ENCODE data around the gene MRPL2.
"Not testable (repeated sequence)": the region's sequence is repeated elsewhere in the genome, so short reads cannot be mapped to it uniquely, and the experiment has no call there.

MRPL2 gene

DNA sequence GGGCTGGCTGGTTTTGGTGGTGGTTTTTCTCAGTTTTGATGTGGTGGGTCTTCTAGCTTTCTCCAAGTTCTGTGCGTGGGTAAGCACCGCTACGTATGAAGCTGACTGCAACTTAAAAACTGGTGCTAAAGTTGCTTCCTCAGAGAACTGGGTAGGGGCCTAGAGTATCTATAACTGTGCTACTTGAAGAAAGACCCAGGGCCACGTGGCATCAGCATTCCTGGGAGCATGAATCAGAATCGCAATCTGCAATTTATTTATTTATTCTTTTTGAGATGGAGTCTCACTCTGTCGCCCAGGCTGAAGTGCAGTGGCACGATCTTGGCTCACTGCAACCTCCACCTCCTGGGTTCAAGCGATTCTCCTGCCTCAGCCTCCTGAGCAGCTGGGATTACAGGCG, 22.7 kb upstream of the MRPL2 start:
- not testable (repeated sequence) for DNase-seq

DNA sequence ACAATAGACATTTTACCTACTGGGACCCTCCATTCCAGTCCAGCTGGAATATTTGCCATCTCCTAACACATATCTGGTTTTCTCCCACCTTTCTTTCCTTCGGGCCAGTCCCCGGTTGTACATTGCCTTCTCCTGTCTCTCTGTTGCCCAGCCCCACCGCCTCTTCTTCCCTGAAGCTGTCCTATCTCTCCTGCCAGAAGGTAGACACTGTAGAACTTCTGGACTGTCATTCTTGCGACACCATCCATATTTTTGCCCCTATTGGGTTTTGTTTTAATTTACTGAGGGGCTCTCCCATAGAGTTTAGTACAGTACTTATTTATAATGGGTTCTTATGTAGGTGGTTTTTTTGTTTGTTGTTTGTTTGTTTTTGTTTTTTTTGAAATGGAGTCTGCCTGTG, 21.8 kb upstream of the MRPL2 start:
- DNase-seq: no peak

GRCh38 chr6:43078691-43079090, 19.5 kb upstream of the MRPL2 start:
- no peak for DNase-seq

DNA sequence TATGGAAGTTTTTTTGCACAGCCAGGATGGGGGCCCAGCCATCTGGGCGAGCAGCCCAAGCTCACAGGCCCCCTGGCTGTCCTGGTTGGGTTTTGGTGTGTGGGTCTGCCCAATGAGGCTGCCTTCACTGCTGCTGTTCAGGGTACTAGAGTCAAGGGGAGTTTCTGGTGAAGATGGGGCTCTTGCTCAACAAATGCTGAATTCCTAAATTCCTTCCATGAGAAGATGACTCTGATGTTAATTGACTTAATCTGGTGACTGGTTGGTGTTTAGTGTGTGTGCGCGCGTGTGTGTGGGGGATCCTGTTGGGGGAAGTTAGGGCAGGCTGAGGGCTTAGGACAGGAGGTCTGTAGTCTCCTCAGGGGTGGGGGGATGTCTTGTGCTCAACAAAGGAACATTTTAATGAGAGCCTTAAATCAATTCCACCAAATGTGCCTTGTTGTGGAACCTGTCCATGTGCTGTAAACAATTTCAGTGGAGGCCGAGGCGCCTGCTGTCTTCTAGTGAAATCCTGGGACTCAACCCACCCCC, 18.8 kb upstream of the MRPL2 start:
- DNase-seq: no peak

DNA sequence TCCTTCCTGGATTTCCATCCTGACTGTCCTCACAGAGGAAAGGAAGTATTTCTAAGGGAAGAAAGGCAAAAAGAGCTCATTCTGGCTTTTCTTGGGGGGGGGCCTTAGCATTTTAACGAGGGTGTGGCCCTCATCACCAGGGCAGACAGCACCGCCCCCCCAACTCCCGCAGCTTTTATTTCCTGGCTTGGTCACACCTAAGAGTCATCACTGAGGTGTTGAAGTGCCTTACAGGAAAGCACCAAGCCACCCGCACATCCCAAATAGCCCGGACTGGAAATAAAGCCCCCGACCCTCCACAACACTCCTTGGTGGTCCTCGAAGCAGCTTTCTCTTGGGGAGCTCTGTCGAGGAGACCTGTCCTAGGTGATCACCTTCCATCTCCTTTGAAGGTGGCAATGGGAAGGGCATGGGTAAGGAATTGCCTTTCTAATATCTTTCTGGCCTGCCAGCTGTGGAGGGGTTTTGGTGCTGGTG, 18.1 kb upstream of the MRPL2 start:
- DNase-seq: no peak

DNA sequence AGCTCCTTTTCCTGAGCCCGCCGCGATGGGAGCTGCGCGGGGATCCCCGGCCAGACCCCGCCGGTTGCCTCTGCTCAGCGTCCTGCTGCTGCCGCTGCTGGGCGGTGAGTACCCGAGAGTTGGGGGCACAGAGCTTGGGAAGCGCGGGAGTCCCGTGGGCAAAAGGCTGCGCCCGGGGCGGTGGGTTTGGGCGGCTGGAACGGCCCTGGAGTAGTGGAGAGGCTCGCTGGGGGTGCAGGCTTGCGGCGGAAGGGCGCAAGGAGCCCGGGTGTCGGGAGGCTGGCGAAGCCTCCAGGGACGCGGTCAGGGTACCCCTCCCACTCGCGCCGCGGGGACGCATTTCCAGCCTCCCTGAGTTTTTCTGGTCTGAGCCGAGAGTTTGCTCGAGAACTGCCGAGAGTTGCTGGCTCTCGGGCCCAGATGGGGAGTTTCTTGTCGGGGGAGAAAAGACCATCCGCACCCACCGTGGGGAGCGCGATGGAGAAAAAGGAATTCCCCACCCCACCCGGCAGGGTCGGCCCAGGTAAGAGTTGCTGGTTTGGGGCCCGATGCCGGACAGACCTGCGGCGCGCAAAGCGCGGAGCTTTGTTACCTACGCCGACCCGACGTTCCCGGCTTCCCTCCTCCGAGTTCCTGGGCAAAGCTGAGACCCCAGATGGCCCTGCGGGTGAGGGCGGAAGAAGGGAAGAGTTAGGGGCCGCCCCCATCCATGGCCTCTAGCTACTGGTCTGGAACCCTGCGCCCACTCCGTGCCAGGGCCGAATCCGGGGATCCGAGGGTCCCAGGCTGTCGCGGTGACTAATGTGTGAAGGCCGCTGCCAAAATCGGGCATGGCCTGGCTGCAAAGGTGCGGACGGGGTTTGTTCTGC, 17.5 kb upstream of the MRPL2 start:
- no peak for DNase-seq

DNA sequence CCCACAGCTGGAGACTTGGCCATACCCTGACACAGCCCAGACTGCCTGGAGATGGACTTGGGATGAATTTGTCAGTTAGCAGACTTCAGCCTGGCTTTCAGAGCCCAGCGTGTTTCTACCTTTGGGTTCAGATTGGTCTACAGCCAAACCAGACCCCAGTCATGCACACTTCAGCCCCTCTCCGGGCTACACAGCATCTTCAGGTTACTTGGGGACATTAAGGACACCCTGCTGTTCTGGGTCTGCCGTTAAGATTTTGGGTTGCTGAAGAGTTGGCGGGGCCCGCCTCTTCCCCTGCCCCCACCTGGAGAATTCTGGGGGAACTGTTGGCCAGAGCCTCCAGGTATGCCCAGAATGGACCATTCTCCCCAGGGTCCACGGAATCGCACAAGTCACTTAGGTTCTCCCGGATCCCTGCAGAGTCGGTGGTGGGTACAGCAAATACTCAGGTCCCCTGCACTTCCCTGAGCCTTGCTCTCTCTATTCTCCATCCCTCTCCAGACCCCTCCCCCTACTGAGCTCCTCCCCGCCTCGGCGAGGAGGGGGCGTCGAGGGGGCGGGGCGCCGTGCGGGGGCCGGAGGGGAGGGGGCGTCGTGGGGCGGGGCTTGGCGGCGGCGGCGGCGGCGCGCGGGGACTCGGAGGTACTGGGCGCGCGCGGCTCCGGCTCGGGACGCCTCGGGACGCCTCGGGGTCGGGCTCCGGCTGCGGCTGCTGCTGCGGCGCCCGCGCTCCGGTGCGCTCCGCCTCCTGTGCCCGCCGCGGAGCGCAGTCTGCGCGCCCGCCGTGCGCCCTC, 16.6 kb upstream of the MRPL2 start, which contains the start of gene PTK7:
TSS of gene PTK7 (plus strand) at position 645 of the 794 bp plus-strand sequence. CDS start 175 bp downstream, outside the sequence.
- no peak for DNase-seq

- no peak for DNase-seq
These were observed 15.8 kb upstream of the MRPL2 start for GRCh38 chr6:43074847-43075669.

- peak; percentile 25 for DNase-seq
These were observed 10.9 kb upstream of the MRPL2 start for GRCh38 chr6:43070028-43070632.

DNA sequence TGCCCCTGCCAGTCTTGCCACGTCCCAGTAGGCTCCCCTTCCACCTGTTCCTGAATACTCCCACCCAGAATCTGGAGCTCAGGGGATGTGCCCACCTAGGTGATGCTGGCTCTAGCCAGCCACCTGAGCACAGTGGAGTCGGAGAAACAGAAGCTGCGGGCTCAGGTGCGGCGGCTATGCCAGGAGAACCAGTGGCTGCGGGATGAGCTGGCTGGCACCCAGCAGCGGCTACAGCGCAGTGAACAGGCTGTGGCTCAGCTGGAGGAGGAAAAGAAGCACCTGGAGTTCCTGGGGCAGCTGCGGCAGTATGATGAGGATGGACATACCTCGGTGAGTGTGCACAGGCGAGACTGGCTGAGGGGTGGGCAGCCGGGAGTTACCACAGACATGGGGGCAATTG, 3.6 kb upstream of the MRPL2 start:
- no peak for DNase-seq

GRCh38 chr6:43061861-43062260, 2.6 kb upstream of the MRPL2 start:
- no peak for DNase-seq

DNA sequence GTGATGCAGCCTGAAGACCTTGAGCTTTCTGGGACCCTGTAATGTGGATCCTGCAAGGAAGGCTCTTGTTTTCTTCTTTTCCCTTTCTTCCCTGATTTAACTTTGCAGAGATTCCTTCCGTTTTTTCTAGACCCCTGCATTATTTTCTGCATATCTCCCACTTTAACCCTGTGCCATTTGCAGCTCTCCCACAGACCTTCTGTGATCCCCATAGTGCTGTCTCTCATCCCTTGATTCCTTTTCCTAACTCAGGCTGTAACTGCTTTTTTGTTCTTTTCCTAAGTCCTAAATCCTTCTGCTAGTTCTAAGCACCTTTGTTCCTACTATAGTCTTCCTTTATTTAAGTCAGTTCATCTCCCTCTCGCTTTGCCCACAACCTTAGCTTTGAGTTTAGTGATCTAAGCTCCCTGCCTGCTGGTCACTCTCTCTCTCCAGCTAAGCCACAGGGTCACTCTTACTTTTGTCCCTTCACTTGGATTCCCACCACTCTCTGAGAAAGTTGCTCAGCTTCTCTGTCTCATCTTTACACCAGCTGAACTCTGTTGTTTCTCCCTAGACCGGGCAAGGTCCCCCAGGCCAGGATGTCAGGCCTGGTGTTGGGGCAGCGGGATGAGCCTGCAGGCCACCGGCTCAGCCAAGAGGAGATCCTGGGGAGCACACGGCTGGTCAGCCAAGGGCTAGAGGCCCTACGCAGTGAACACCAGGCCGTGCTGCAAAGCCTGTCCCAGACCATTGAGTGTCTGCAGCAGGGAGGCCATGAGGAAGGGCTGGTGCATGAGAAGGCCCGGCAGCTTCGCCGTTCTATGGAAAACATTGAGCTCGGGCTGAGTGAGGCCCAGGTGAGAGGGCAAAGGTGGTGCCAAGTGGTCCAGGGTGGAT, 1.8 kb upstream of the MRPL2 start:
- DNase-seq: no peak

GRCh38 chr6:43060034-43060754, 960 bp upstream of the MRPL2 start:
- no peak for DNase-seq

DNA sequence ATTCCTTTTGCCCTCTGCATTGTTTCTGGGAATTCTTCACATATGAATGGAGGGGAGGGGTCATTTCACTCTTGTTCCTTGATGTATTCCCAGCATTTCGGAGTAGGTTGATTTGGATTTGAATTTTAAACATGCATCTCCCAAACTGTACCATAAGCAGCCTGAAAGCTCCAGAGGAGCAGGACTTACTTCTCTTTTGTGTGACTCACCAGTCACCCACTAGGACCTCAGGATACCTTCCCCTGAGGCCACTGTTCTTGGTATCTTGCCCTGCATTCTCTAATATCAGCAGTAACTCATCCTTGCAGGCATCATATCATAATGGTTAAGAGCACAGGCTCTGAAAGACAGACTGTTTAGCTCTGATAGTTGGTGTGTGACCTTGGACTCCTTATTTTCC, 703 bp downstream of the MRPL2 start:
- DNase-seq: no peak

DNA sequence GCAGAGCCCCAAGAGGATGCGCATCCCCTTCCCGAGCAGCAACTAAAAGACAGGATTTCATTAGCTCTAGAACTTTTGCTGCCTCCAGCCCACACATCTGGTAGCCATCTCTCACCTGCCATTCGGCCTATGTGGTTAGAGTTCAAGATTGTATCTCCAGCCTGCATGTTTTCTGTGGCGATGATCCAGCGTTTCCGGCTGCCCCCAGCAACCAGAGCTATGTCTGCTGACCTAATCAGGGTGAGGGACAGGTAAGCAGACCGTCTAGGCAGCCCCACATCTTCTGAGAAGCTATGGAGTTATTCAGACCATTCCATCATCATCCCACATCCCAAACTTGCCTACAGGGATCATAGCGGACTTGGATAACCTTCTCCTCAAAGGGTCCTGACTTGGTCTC, 3.3 kb downstream of the MRPL2 start:
- DNase-seq: no peak

GRCh38 chr6:43054206-43054943, 4.9 kb downstream of the MRPL2 start:
- DNase-seq: no peak

GRCh38 chr6:43053545-43054205, 5.6 kb downstream of the MRPL2 start, which contains the start of gene CUL7:
Gene CUL7 (minus strand): TSS chr6:43053851. CDS start chr6:43052788, 1,063 bp downstream.
- DNase-seq: peak; percentile 90

GRCh38 chr6:43052842-43053544, 6.2 kb downstream of the MRPL2 start:
- no peak for DNase-seq
